ENCODE data around the gene MAPK8IP1. TPM values are rescaled to one million over a fixed set of nuclear protein-coding genes. Genes with fewer than 3 reads are reported as not detected.

MAPK8IP1 gene
- total RNA-seq, 3 donors from 2014 or later = 1.6 to 12.3 (median 2.5) TPM

DNA sequence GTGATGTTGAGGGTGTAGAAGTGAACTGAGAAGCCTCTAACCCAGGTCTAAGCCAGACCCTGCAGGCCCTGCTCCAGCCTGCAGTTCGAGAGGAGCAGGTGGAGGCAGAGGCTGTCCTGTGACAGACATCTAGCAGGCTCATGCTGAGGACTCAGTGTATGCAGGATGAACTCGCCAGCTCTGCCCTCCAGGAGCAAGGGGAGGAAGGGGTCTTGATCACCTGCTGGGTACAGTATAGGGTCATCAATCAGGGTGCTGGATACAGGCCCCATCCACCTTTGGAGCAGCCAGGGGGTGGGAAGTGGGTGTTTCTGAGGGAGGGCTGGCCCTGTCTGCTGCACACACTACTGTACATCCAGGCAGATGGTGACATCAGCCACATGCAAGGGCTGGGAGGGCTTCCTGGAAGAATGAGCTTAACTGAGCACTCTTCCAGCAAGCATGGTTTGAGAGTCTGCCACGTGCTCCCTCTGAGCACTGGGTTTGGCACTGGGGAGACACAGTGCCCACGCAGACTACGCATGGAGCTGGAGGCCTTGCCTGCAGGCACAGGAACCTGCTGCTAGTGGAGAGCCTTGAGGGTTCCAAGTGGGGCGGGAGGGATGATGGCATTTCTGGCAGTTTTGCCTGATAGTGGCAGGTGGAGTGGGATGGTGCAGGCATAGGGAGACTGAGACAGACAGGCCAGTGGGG, 9.2 kb downstream of the MAPK8IP1 start:
- Histone ChIP-seq H3K9me3 (no peaks in the 10 kb centered on the region), H3K36me3 (ENCODE audit: low read depth) (no peaks in the 10 kb centered on the region), H3K4me1 (ENCODE audit: low read depth) (peaks cover 6% of the 10 kb centered on the region), H3K4me3 (no peak overlapping the region)
- DNase-seq (no peak), ATAC-seq (no peak)
- intact Hi-C loops (cut with DNase I, micrococcal nuclease) = no loop called here
- TF ChIP-seq, protein P1, sequence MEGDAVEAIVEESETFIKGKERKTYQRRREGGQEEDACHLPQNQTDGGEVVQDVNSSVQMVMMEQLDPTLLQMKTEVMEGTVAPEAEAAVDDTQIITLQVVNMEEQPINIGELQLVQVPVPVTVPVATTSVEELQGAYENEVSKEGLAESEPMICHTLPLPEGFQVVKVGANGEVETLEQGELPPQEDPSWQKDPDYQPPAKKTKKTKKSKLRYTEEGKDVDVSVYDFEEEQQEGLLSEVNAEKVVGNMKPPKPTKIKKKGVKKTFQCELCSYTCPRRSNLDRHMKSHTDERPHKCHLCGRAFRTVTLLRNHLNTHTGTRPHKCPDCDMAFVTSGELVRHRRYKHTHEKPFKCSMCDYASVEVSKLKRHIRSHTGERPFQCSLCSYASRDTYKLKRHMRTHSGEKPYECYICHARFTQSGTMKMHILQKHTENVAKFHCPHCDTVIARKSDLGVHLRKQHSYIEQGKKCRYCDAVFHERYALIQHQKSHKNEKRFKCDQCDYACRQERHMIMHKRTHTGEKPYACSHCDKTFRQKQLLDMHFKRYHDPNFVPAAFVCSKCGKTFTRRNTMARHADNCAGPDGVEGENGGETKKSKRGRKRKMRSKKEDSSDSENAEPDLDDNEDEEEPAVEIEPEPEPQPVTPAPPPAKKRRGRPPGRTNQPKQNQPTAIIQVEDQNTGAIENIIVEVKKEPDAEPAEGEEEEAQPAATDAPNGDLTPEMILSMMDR (IDR thresholded peaks at IDR 0.05) = no peak

DNA sequence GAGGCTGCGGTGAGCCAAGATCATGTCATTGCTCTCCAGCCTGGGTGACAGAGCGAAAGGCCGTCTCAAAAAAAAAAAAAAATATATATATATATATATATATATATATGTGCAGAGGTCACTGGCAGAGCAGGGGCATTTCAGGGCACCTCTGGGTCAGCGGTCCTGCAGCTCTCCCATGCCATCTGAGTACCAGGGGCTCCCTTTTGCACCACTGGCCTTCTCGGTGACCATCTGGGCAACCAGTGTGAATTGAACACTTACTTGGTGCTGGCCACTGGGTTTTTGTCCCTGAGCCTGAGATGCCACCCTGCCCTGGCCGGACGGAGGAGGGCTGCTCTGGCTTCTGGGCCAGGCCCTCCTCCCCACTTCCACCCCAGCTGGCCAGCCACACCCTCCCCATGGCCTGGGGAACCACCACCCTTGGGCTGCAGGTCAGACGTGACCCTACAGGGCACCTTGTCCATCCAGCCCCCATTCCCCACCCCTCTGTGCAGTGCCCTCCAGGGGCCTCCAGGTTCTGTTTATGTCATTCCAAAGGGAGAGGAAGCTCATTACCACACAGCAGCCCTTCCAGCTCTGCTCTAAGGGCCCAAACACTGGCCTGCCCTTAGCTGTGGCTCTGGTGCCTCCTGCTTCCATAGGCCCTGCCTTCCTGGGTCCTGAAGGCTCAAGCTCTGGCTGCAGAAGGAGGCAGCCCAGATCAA, 10.3 kb downstream of the MAPK8IP1 start:
- Histone ChIP-seq H3K4me3 (no peak overlapping the region), H3K4me1 (ENCODE audit: low read depth) (peaks cover 8% of the 10 kb centered on the region), H3K9me3 (no peaks in the 10 kb centered on the region), H3K36me3 (ENCODE audit: low read depth) (no peaks in the 10 kb centered on the region)
- DNase-seq (no peak), ATAC-seq (no peak)
- TF ChIP-seq, protein P1 (IDR thresholded peaks at IDR 0.05) = no peak
- intact Hi-C loops (cut with DNase I, micrococcal nuclease) = no loop called here

DNA sequence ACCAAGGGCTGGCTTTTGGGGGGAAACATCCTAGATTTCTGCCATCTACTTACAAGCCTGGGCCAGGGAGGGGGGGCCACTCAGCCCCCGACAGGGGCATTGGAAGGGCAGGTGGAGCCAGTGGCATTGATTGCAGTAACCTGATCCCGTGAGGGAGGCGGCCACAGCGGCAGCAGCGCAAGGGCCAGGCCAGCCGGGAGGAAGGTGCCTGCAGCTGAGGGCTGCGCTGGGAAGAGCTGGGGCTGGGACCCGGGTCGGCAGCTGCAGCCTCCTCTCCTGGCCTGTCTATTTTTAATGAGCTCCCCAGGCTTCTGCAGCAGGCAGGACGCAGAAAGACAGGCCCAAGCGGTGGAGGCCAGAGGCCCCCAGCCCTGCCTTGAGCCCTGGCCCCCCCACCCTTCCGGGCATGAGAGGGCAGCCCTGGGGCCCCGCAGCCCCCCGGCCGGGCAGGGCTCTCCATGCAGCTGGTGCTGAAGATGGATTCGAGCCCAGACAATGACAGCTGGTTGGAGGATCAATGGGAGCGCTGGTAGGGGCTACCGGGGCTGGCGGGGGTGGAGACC, 11.1 kb downstream of the MAPK8IP1 start:
- Histone ChIP-seq H3K4me1 (ENCODE audit: low read depth) (peaks cover 8% of the 10 kb centered on the region), H3K4me3 (no peak overlapping the region), H3K36me3 (ENCODE audit: low read depth) (no peaks in the 10 kb centered on the region), H3K9me3 (no peaks in the 10 kb centered on the region)
- TF ChIP-seq, protein P1 (IDR thresholded peaks at IDR 0.05) = no peak
- DNase-seq (no peak), ATAC-seq (no peak)
- intact Hi-C loops (cut with DNase I, micrococcal nuclease) = no loop called here

DNA sequence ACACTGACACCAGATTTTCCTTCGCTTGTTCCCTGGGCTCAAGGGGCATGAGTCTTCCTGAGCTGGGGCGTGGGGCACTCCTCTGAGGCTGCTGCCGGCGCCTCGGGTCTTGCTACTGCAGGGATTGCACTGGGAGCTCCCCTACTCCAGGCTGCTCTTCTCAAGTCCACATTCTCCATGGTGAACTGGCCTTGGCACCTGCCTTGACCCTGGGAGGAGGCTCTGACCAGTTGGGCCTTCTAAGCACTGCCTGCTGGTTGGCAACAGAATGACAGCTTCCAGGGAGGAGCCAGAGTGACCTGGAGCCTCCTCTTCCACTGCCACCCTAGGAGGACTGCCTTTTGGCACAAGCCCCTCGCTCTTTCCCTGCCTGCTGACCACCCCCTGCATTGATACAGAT, 12.1 kb downstream of the MAPK8IP1 start:
- TF ChIP-seq, protein P1 (IDR thresholded peaks at IDR 0.05) = no peak
- Histone ChIP-seq H3K36me3 (ENCODE audit: low read depth) (no peaks in the 10 kb centered on the region), H3K4me3 (no peak overlapping the region), H3K9me3 (no peaks in the 10 kb centered on the region), H3K4me1 (ENCODE audit: low read depth) (peaks cover 8% of the 10 kb centered on the region)
- ATAC-seq (no peak), DNase-seq (no peak)
- intact Hi-C loops (cut with DNase I, micrococcal nuclease) = no loop called here

DNA sequence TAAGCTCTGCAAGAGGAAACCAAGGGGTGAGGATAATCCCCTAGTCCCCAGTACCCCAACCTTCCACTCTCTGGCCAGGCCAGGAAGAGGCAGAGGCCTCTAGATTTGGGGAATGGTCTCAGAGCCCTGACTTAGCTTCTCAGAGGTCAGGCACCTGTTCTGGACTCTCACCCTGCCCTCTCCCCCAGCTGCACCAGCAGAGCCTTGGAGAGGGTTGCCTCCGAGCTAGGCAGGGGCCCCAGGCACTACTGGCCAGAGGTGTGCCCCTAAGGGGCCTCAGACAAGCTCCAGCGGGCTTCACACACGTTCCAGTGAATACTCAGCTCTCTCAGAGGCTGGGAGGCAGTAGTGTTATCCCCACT, 13.6 kb downstream of the MAPK8IP1 start:
- ATAC-seq (no peak), DNase-seq (no peak)

More for the DNA sequence above, 13.6 kb downstream of the MAPK8IP1 start:
- intact Hi-C loops (cut with DNase I, micrococcal nuclease) = no loop called here
- TF ChIP-seq, protein P1 (IDR thresholded peaks at IDR 0.05) = no peak
- Histone ChIP-seq H3K4me3 (no peak overlapping the region), H3K36me3 (ENCODE audit: low read depth) (no peaks in the 10 kb centered on the region), H3K4me1 (ENCODE audit: low read depth) (peaks cover 8% of the 10 kb centered on the region), H3K9me3 (no peaks in the 10 kb centered on the region)

Measured in mucosa of descending colon (tissue), 3 donors.